Natural killer cell treated with Interleukin-12 subunit alpha and Interleukin-12 subunit beta and Interleukin-15 and Interleukin-18, amount 100 ng/mL, for 72 hours (primary cell): Measurements from ENCODE around the gene RAP1GDS1. TPM values are rescaled to one million over a fixed set of nuclear protein-coding genes. Genes with fewer than 3 reads are reported as not detected.
A peak's percentile ranks its signal among the peaks of the same experiment; 100 is the strongest.
"Not testable (repeated sequence)": the region's sequence is repeated elsewhere in the genome, so short reads cannot be mapped to it uniquely, and the experiment has no call there.

Source experiments
- ATAC-seq, 2 donors: fragments of 150-1000 bp; cut with Tn5 transposase in 1 of 2; sonication (Bioruptor Pico), chemical (Tn5 transposase) in 1 of 2; 2 replicates each; pipeline ENCODE4 v1.10.0; 2021
- DNase-seq: peaks from one replicate; pipeline ENCODE4 v3.0.0; 2022; ENCODE audit warnings: low spot score
- H3K27ac Mint-ChIP-seq, 2 donors: 1 replicate in 1 of 2; 2 replicates in 1 of 2; pipeline ENCODE4 v1.8.0; 2022; ENCODE audit warnings: mixed read lengths in 2 of 2, mild to moderate bottlenecking in 1 of 2, moderate library complexity in 1 of 2
- H3K27me3 Mint-ChIP-seq, 2 donors: 1 replicate in 1 of 2; 2 replicates in 1 of 2; pipeline ENCODE4 v1.8.0; 2022; ENCODE audit warnings: mixed read lengths in 2 of 2
- H3K36me3 Mint-ChIP-seq: one replicate; pipeline ENCODE4 v1.8.0; 2022; ENCODE audit warnings: mixed read lengths
- H3K4me1 Mint-ChIP-seq, 2 donors: 1 replicate in 1 of 2; 2 replicates in 1 of 2; pipeline ENCODE4 v1.8.0; 2022; ENCODE audit warnings: low read depth in 2 of 2, mixed read lengths in 2 of 2, mild to moderate bottlenecking in 1 of 2
- H3K4me3 Mint-ChIP-seq: one replicate; pipeline ENCODE4 v1.8.0; 2022; ENCODE audit warnings: mixed read lengths
- H3K9me3 Mint-ChIP-seq: 2 replicates; pipeline ENCODE4 v1.8.0; 2022; ENCODE audit warnings: mixed read lengths
- total RNA-seq, 2 donors: library from RNA; stranded (reverse); gene quantifications; one replicate each; pipeline ENCODE4 v1.2.3, GENCODE V29; 2022

RAP1GDS1 gene
- total RNA-seq, 2 donors from 2014 or later: 42.8 to 61.1 TPM

GRCh38 chr4:98343626-98344025 lies 82.4 kb downstream of the RAP1GDS1 start:
- peaks cover 5% of the 10 kb centered on the region for H3K36me3 Mint-ChIP-seq
- no peaks in the 10 kb centered on the region for H3K9me3 Mint-ChIP-seq
- no peak for DNase-seq
- H3K27me3 Mint-ChIP-seq: no peaks in the 10 kb centered on the region
- no peak for ATAC-seq
- peaks cover 0 to 5% of the 10 kb centered on the region in 2 donors for H3K4me1 Mint-ChIP-seq
- no peak overlapping the region for H3K4me3 Mint-ChIP-seq
- H3K27ac Mint-ChIP-seq: no peak overlapping the region

GRCh38 chr4:98345838-98346237 lies 84.7 kb downstream of the RAP1GDS1 start:
- ATAC-seq: no peak
- Mint-ChIP-seq H3K27ac (no peak overlapping the region), H3K36me3 (peaks cover 13% of the 10 kb centered on the region)

DNA sequence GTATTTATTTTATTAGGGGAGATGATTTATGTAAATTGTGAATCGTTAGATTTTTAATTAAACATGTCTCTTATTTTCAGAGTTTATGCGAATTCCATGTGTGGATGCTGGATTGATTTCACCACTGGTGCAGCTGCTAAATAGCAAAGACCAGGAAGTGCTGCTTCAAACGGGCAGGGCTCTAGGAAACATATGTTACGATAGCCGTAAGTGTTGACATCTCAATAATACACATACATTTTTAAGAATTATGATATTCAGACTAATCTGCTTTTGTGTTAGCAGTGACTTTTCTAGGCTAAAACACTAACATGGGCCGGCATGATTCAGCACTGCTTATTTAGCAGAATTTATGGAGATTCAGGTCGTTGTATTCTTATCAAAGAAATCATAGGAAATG lies 91.2 kb downstream of the RAP1GDS1 start:
- ATAC-seq (no peak), DNase-seq (no peak)
- Mint-ChIP-seq H3K9me3 (peaks cover 4% of the 10 kb centered on the region), H3K4me1 (peaks cover 6 to 13% of the 10 kb centered on the region in 2 donors), H3K27ac (no peak overlapping the region), H3K4me3 (no peak overlapping the region), H3K36me3 (peaks cover 13% of the 10 kb centered on the region), H3K27me3 (no peaks in the 10 kb centered on the region)

More at GRCh38 chr4:98345838-98346237, 84.7 kb downstream of the RAP1GDS1 start:
- Mint-ChIP-seq H3K4me1 (peaks cover 1 to 4% of the 10 kb centered on the region in 2 donors), H3K27me3 (no peaks in the 10 kb centered on the region), H3K9me3 (peaks cover 4% of the 10 kb centered on the region), H3K4me3 (no peak overlapping the region)
- no peak for DNase-seq

- Mint-ChIP-seq H3K27me3 (no peaks in the 10 kb centered on the region), H3K36me3 (peaks cover 13% of the 10 kb centered on the region), H3K9me3 (peaks cover 4% of the 10 kb centered on the region), H3K27ac (peak overlapping the region in 1 of 2 donors; percentile 29), H3K4me1 (peaks cover 6 to 13% of the 10 kb centered on the region in 2 donors), H3K4me3 (peak overlapping the region; percentile 27)
- ATAC-seq: no peak
- DNase-seq: no peak
Observed at GRCh38 chr4:98352940-98353339, 91.8 kb downstream of the RAP1GDS1 start.

DNA sequence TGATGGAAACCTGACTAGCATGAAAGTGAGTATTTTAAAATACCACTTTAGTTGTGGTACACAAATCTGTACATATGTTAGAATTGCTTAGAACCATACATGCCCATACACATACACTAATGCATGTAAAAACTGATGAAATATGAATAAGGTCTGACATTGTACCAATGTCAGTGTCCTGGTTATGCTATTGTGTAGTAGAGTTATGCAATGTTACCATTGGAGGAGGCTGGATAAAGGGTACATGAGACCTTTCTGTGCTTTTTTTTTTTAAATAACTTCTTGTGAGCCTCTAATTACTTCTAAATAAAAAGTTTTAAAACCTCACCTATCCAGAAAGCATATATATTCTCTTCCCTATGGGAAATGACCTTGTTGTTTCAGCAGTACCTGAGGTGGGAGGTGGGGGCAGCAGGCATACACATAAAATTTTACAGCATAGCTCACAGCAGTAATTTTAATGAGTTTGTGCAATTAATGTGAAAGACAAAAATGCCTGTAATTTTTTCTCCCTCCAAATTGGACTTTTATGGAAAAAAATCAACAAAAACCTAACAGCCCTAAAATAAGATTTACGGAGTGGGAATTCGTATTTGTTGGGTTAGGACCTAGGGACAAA lies 97.6 kb downstream of the RAP1GDS1 start:
- H3K9me3 Mint-ChIP-seq: no peaks in the 10 kb centered on the region

DNA sequence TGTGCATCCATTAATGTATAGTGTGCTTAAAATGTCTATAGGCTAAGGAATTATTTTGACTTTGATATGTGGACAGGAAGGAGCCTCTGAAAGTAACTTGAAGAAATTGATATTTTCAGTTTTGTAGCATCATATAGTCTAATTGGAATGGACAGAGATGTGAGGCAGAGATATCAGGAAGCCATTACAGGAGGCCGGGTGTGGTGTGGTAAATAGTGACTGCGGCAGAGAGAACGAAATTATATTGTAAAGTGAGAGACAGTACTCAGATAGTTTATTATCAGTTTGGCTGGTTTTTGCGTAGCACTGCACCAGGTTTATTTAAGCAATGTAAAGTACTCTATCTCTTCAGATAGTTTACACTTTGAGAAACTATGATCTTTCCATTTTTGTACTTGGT lies 98.5 kb downstream of the RAP1GDS1 start:
- Mint-ChIP-seq H3K9me3 (no peaks in the 10 kb centered on the region), H3K4me3 (peak overlapping the region; percentile 10)

More for the DNA sequence above, 97.6 kb downstream of the RAP1GDS1 start:
- Mint-ChIP-seq H3K27ac (peak overlapping the region in 1 of 2 donors; percentile 2), H3K36me3 (peaks cover 4% of the 10 kb centered on the region), H3K4me3 (no peak overlapping the region), H3K27me3 (no peaks in the 10 kb centered on the region), H3K4me1 (peaks cover 17 to 27% of the 10 kb centered on the region in 2 donors)
- ATAC-seq: no peak
- DNase-seq: no peak

GRCh38 chr4:98363431-98363830 lies 102.2 kb downstream of the RAP1GDS1 start:
- H3K27ac Mint-ChIP-seq: no peak overlapping the region
- peaks cover 17 to 28% of the 10 kb centered on the region in 2 donors for H3K4me1 Mint-ChIP-seq
- H3K36me3 Mint-ChIP-seq: peaks cover 24% of the 10 kb centered on the region
- DNase-seq (no peak), ATAC-seq (no peak)
- no peaks in the 10 kb centered on the region for H3K27me3 Mint-ChIP-seq
- H3K4me3 Mint-ChIP-seq: no peak overlapping the region
- peaks cover 7% of the 10 kb centered on the region for H3K9me3 Mint-ChIP-seq

More for the DNA sequence above, 98.5 kb downstream of the RAP1GDS1 start:
- peaks cover 5% of the 10 kb centered on the region for H3K36me3 Mint-ChIP-seq
- peak overlapping the region; percentile 2 to 4 for H3K27ac Mint-ChIP-seq
- H3K27me3 Mint-ChIP-seq: no peaks in the 10 kb centered on the region
- no peak for DNase-seq
- ATAC-seq: no peak
- H3K4me1 Mint-ChIP-seq: peaks cover 17 to 28% of the 10 kb centered on the region in 2 donors

- H3K27ac Mint-ChIP-seq, ATAC-seq: not testable (repeated sequence)
- peaks cover 24% of the 10 kb centered on the region for H3K36me3 Mint-ChIP-seq
Observed at GRCh38 chr4:98366275-98366674, 105.1 kb downstream of the RAP1GDS1 start.

GRCh38 chr4:98368000-98368399 lies 106.8 kb downstream of the RAP1GDS1 start:
- not testable (repeated sequence) for H3K4me3 Mint-ChIP-seq, H3K4me1 Mint-ChIP-seq, H3K27ac Mint-ChIP-seq, H3K27me3 Mint-ChIP-seq, DNase-seq, ATAC-seq
- H3K9me3 Mint-ChIP-seq: peaks cover 12% of the 10 kb centered on the region
- peaks cover 24% of the 10 kb centered on the region for H3K36me3 Mint-ChIP-seq

More at GRCh38 chr4:98366275-98366674, 105.1 kb downstream of the RAP1GDS1 start:
- H3K27me3 Mint-ChIP-seq, H3K4me3 Mint-ChIP-seq, DNase-seq: not testable (repeated sequence)
- Mint-ChIP-seq H3K9me3 (peaks cover 12% of the 10 kb centered on the region), H3K4me1 (peaks cover 9 to 17% of the 10 kb centered on the region in 2 donors)

GRCh38 chr4:98369322-98369721 lies 108.1 kb downstream of the RAP1GDS1 start:
- no peak for DNase-seq
- ATAC-seq: no peak
- peaks cover 12% of the 10 kb centered on the region for H3K9me3 Mint-ChIP-seq
- H3K36me3 Mint-ChIP-seq: peaks cover 19% of the 10 kb centered on the region
- H3K4me1 Mint-ChIP-seq: peaks cover 0 to 3% of the 10 kb centered on the region in 2 donors
- no peak overlapping the region for H3K4me3 Mint-ChIP-seq
- H3K27ac Mint-ChIP-seq: no peak overlapping the region
- no peaks in the 10 kb centered on the region for H3K27me3 Mint-ChIP-seq

DNA sequence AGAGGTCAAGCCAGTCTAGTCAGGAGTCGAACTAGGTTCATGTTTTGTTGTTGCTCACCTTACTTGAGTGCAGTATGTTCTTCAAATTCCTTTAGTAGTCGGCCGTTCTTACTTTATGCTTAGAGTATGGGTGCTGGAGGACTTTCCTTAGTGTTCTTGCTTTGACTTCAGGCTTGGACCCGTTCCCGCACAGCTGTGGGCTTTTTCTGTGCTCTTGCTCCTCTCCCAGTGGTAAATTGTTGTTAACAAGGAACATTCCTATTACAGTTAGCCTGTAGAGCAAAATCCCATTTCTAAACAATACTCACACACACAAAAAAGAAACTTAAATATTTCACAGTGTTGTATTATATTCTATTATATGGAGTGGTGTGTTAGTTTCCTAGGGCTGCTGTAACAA lies 113.5 kb downstream of the RAP1GDS1 start:
- no peak for ATAC-seq

DNA sequence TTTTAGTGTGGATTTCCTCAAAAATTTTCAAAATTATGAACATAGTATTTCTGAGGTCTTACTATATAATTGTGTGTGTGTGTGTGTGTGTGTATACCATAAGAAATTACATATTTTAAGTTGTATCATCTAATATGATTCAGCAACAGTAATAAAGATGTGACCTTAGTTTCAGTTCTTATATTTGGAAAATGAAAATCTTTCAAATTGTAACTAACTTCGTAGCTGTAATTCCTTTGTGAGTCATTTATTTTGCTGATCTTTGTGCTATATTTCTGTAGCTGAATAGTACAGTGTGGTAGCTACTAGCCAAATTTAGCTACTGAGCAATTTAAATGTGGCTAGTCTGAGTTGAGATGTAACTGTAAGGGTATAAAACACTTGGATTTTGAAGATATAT lies 116.4 kb downstream of the RAP1GDS1 start:
- H3K9me3 Mint-ChIP-seq: no peaks in the 10 kb centered on the region
- no peak overlapping the region for H3K4me3 Mint-ChIP-seq
- ATAC-seq (peak in 1 of 2 donors; percentile 31), DNase-seq (no peak)
- H3K36me3 Mint-ChIP-seq: no peaks in the 10 kb centered on the region
- H3K4me1 Mint-ChIP-seq: peaks cover 3 to 6% of the 10 kb centered on the region in 2 donors
- H3K27me3 Mint-ChIP-seq: no peaks in the 10 kb centered on the region
- no peak overlapping the region for H3K27ac Mint-ChIP-seq

More for the DNA sequence above, 113.5 kb downstream of the RAP1GDS1 start:
- peaks cover 3 to 6% of the 10 kb centered on the region in 2 donors for H3K4me1 Mint-ChIP-seq
- H3K27me3 Mint-ChIP-seq: no peaks in the 10 kb centered on the region
- no peak overlapping the region for H3K4me3 Mint-ChIP-seq
- no peak for DNase-seq
- H3K9me3 Mint-ChIP-seq: no peaks in the 10 kb centered on the region
- no peaks in the 10 kb centered on the region for H3K36me3 Mint-ChIP-seq
- no peak overlapping the region for H3K27ac Mint-ChIP-seq

- ATAC-seq (no peak), DNase-seq (no peak)
Observed at GRCh38 chr4:98381306-98381705, 120.1 kb downstream of the RAP1GDS1 start.

GRCh38 chr4:98383431-98384106 lies 122.4 kb downstream of the RAP1GDS1 start:
- H3K36me3 Mint-ChIP-seq: no peaks in the 10 kb centered on the region
- ATAC-seq: no peak
- peaks cover 0 to 4% of the 10 kb centered on the region in 2 donors for H3K4me1 Mint-ChIP-seq
- H3K9me3 Mint-ChIP-seq: no peaks in the 10 kb centered on the region
- H3K27ac Mint-ChIP-seq: no peak overlapping the region
- H3K27me3 Mint-ChIP-seq: no peaks in the 10 kb centered on the region
- H3K4me3 Mint-ChIP-seq: no peak overlapping the region
- no peak for DNase-seq

More at GRCh38 chr4:98381306-98381705, 120.1 kb downstream of the RAP1GDS1 start:
- Mint-ChIP-seq H3K27ac (no peak overlapping the region), H3K4me3 (no peak overlapping the region), H3K9me3 (no peaks in the 10 kb centered on the region), H3K27me3 (no peaks in the 10 kb centered on the region), H3K36me3 (no peaks in the 10 kb centered on the region), H3K4me1 (peaks cover 0 to 6% of the 10 kb centered on the region in 2 donors)
